PC-9 (cell line): ENCODE measurements around the gene PKNOX2. TPM values are rescaled to one million over a fixed set of nuclear protein-coding genes. Genes with fewer than 3 reads are reported as not detected.

Experiments used
- BruUV-seq: library from RNA; stranded (reverse); fragments of 400-500 nt; replicated peaks from 2 replicates; lab custom pipeline; 2021; lab: Mats Ljungman, UMichigan
- CTCF ChIA-PET: fragments of 300-600 bp; sonication (Branson Sonifier 250); formaldehyde crosslinking; loops from one replicate; lab custom pipeline; 2022; ENCODE audit warnings: antibody characterized with exemption; lab: Charles Lee
- POLR2A ChIA-PET: fragments of 300-600 bp; sonication (Branson Sonifier 250); formaldehyde crosslinking; loops from one replicate; lab custom pipeline; 2022; ENCODE audit warnings: antibody characterized with exemption; ENCODE audit not compliant: unreplicated experiment; lab: Charles Lee
- DNase-seq, 2 experiments: peaks; one replicate each; pipeline versions ENCODE4 v3.0.0 to v3.0.0-alpha.2; 2015 to 2022; ENCODE audit warnings: mixed read lengths in 1 of 2
- H2AFZ ChIP-seq: fragments of 200-600 bp; sonication (generic); 2 replicates; pipeline ENCODE4 v1.8.1; 2017; ENCODE audit warnings: antibody characterized with exemption
- H3F3A ChIP-seq: fragments of 200-600 bp; sonication (generic); 2 replicates; pipeline ENCODE4 v1.8.1; 2017; ENCODE audit warnings: antibody characterized with exemption, mild to moderate bottlenecking, low read depth; ENCODE audit not compliant: insufficient read depth
- H3K27ac ChIP-seq: fragments of 200-600 bp; sonication (generic); 2 replicates; pipeline ENCODE4 v1.6.1; 2016; ENCODE audit warnings: mixed run types
- H3K27me3 ChIP-seq: fragments of 200-600 bp; sonication (generic); 2 replicates; pipeline ENCODE4 v1.6.1; 2016; ENCODE audit warnings: low read depth, mixed run types; ENCODE audit not compliant: insufficient read depth
- H3K36me3 ChIP-seq: fragments of 200-600 bp; sonication (generic); 2 replicates; pipeline ENCODE4 v1.6.1; 2016; ENCODE audit warnings: low read depth, mixed run types
- H3K4me1 ChIP-seq: fragments of 200-600 bp; sonication (generic); replicated peaks from 2 replicates; pipeline ENCODE4 v1.6.1; 2016; ENCODE audit warnings: mixed run types; ENCODE audit not compliant: insufficient read depth
- H3K4me2 ChIP-seq: fragments of 200-600 bp; sonication (generic); 2 replicates; pipeline ENCODE4 v1.6.1; 2017; ENCODE audit warnings: mixed run types
- H3K4me3 ChIP-seq: fragments of 200-600 bp; sonication (generic); 2 replicates; pipeline ENCODE4 v1.6.1; 2016; ENCODE audit warnings: mixed run types
- H3K79me2 ChIP-seq: fragments of 200-600 bp; sonication (generic); 2 replicates; pipeline ENCODE4 v1.6.1; 2017; ENCODE audit warnings: low read depth, mixed run types
- H3K9me2 ChIP-seq: fragments of 200-600 bp; sonication (generic); 2 replicates; pipeline ENCODE4 v1.8.1; 2017; ENCODE audit warnings: mild to moderate bottlenecking; ENCODE audit not compliant: insufficient read depth
- H3K9me3 ChIP-seq: fragments of 200-600 bp; sonication (generic); 2 replicates; pipeline ENCODE4 v1.8.1; 2016; ENCODE audit warnings: low read depth; ENCODE audit not compliant: insufficient read depth
- H4K20me1 ChIP-seq: fragments of 200-600 bp; sonication (generic); 2 replicates; pipeline ENCODE4 v1.8.1; 2017; ENCODE audit not compliant: insufficient read depth
- EZH2 ChIP-seq: fragments of 200-600 bp; sonication (generic); IDR thresholded peaks from 2 replicates; pipeline ENCODE4 v1.8.0; 2017; ENCODE audit warnings: antibody characterized with exemption, low read depth
- intact Hi-C: fragments of 100-400 bp; cut with micrococcal nuclease; formaldehyde crosslinking; loops from one replicate; pipeline ENCODE4 v1.10.0; 2022; ENCODE audit not compliant: unreplicated experiment
- total RNA-seq: library from RNA; stranded (reverse); gene quantifications from 2 replicates; pipeline ENCODE4 v1.2.3, GENCODE V29; 2021
- TF ChIP-seq, protein P1 (sequence below): fragments of 200-600 bp; sonication (generic); conservative IDR thresholded peaks from 2 replicates; pipeline ENCODE4 v1.6.1; 2017; ENCODE audit warnings: mixed run types, antibody characterized with exemption, mild to moderate bottlenecking, moderate library complexity

PKNOX2 gene
- total RNA-seq, 1 experiment from 2014 or later = not detected

DNA sequence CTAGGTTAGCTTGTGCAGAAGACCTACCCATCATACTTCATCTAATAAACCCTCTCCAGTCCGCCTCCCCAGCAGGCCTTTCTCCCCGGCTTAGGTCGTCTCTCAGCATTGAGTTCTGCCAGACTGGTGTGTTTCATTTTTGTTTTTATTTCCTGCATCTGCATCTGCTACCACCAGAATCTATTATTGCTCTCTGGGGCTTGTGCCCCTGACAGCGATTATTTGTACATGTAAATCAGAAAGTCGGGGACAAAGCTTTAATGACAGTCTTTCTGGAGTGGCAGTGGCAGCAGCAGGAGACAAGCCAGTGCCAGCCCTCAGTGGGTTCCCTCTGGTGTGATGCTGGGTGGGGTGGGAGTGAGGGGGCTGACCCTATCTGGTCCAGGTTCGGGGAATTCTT, 127.5 kb downstream of the PKNOX2 start:
- intact Hi-C loops = no loop called here
- Histone ChIP-seq H3K4me2 (no peak overlapping the region), H2AFZ (no peak overlapping the region), H3K36me3 (no peaks in the 10 kb centered on the region), H3K9me2 (no peaks in the 10 kb centered on the region), H3K79me2 (no peaks in the 10 kb centered on the region), H3K4me1 (peaks cover 10% of the 10 kb centered on the region; the same call in 1 of the 2 replicates), H3K27me3 (no peaks in the 10 kb centered on the region), H3F3A (no peaks in the 10 kb centered on the region), H3K9me3 (no peaks in the 10 kb centered on the region), H4K20me1 (no peaks in the 10 kb centered on the region), H3K4me3 (no peak overlapping the region), H3K27ac (no peak overlapping the region)
- POLR2A ChIA-PET = no interaction called here
- CTCF ChIA-PET = no interaction called here
- DNase-seq = no peak
- no TSS peak for BruUV-seq
- TF ChIP-seq, protein P1, sequence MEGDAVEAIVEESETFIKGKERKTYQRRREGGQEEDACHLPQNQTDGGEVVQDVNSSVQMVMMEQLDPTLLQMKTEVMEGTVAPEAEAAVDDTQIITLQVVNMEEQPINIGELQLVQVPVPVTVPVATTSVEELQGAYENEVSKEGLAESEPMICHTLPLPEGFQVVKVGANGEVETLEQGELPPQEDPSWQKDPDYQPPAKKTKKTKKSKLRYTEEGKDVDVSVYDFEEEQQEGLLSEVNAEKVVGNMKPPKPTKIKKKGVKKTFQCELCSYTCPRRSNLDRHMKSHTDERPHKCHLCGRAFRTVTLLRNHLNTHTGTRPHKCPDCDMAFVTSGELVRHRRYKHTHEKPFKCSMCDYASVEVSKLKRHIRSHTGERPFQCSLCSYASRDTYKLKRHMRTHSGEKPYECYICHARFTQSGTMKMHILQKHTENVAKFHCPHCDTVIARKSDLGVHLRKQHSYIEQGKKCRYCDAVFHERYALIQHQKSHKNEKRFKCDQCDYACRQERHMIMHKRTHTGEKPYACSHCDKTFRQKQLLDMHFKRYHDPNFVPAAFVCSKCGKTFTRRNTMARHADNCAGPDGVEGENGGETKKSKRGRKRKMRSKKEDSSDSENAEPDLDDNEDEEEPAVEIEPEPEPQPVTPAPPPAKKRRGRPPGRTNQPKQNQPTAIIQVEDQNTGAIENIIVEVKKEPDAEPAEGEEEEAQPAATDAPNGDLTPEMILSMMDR = no peak
- no peak for TF ChIP-seq EZH2

DNA sequence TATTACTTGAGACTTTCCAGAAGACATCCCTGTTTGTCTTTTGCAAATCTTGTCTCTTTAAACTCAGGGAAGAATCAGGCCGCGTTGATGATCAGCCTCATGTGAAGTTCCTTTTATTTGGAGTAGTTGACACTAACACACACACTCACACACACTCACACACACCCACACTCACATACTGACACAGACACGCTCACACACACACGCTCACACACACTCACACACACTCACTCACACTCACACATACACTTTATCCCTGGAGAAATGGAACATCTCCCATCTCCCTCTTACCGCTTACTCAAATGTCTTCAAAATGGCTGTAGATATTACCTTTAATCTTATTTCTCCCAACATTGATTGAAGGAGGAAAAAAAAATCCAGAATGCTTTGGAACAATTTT, 129.0 kb downstream of the PKNOX2 start:
- Histone ChIP-seq H3K9me3 (no peaks in the 10 kb centered on the region), H2AFZ (no peak overlapping the region), H3K79me2 (no peaks in the 10 kb centered on the region), H3F3A (no peaks in the 10 kb centered on the region), H3K4me2 (no peak overlapping the region), H4K20me1 (no peaks in the 10 kb centered on the region), H3K9me2 (no peaks in the 10 kb centered on the region), H3K4me1 (peaks cover 10% of the 10 kb centered on the region; the same call in 1 of the 2 replicates), H3K4me3 (no peak overlapping the region), H3K27me3 (no peaks in the 10 kb centered on the region), H3K36me3 (no peaks in the 10 kb centered on the region), H3K27ac (no peak overlapping the region)
- TF ChIP-seq, protein P1 = no peak
- TF ChIP-seq EZH2 = no peak
- ChIA-PET POLR2A (no interaction called here), CTCF (no interaction called here)
- intact Hi-C loops = no loop called here
- no TSS peak for BruUV-seq
- no peak for DNase-seq

DNA sequence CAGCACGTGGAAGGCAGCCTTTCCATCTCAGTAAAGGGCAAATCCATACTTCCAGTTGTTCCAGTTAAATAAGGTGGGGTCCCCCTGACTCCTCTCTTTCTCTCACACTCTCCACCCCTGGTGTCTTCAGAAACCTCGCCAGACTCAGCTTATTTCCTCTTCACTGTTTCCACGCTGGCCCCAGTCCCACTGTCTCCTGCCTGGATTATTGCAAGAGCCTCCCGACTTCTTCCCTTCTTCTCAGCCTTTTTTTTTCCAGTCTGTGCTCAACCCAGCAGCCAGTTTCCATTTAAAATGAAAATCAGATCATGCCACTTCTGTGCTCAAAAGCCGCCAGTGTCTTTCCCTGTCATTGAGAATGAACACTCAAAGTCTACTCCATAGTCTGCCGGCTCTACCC, 131.4 kb downstream of the PKNOX2 start:
- TF ChIP-seq EZH2 = no peak
- TF ChIP-seq, protein P1 = no peak
- ChIA-PET POLR2A (no interaction called here), CTCF (no interaction called here)
- Histone ChIP-seq H3K9me3 (no peaks in the 10 kb centered on the region), H3K4me1 (peaks cover 7% of the 10 kb centered on the region), H4K20me1 (no peaks in the 10 kb centered on the region), H3K9me2 (no peaks in the 10 kb centered on the region), H3K4me3 (no peak overlapping the region), H3K27ac (no peak overlapping the region), H2AFZ (no peak overlapping the region), H3F3A (peaks cover 8% of the 10 kb centered on the region; the same call in 1 of the 2 replicates), H3K27me3 (no peaks in the 10 kb centered on the region), H3K4me2 (no peak overlapping the region), H3K36me3 (no peaks in the 10 kb centered on the region), H3K79me2 (no peaks in the 10 kb centered on the region)
- DNase-seq = no peak
- intact Hi-C loops = no loop called here
- no TSS peak for BruUV-seq
